GM12892 (cell line): Measurements from ENCODE around the gene PDE6H.

Experiments used
- POLR2A ChIP-seq: IDR thresholded peaks from 2 replicates; pipeline ENCODE4 v1.6.1; 2011; ENCODE audit warnings: low read depth, low read length, control low read depth
- TAF1 ChIP-seq: IDR thresholded peaks from 2 replicates; pipeline ENCODE4 v1.6.1; 2011; ENCODE audit warnings: low read depth, mild to moderate bottlenecking, control low read depth, low read length, borderline replicate concordance

DNA sequence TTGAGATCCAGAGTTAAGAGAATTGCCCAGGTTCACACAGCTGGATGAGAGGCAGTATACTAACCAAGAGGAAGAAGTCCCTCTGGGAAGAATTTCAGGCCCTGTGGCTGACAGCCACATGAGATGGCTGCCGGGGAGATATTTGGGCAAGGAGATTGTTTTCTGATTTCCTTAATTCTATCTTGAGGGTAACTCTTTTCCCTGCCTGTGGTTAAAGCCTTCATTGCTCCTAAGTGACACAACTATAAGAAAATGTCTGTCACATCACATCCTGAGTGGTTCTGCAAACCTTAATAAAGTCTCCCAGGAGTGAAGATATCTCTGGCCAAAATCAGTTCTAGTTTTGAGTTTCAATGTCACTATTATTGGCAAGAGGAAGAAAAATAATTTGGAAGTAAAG, 21.0 kb upstream of the PDE6H start:
- TF ChIP-seq POLR2A (no peak), TAF1 (no peak)
